GM21619 (cell line): ENCODE results near the gene ZNF776.
"Not testable (repeated sequence)": the region's sequence is repeated elsewhere in the genome, so short reads cannot be mapped to it uniquely, and the experiment has no call there.

Experiments used
- ATAC-seq: cut with Tn5 transposase; IDR thresholded peaks from one replicate; pipeline ENCODE4 v1.9.1; 2021; ENCODE audit not compliant: unreplicated experiment

The ZNF776 gene

DNA sequence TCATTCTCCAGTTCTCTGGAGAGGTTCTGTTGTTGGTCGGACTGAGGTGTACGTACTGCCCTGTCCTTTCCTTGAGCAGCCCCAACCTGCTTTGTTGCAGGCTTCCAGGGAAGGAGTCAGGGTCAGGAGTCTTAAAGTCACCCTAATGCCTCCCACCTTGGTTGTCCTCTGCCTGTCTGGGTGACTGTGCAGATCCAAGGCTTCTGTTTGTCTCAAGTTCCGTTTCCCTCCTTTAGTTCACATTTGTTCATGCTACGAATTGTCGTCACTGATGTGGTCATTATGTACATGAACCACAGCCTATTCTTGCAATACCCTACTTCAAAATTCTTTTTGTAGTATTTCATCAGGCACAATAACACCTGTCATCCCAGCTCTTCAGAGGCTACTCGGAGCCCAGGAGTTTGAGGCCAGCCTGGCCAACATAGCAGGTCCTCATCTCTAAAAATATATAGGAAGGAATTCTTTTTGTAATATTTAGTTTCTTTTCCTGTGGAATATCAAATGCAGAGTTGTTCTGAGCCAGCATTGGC is 30.2 kb downstream of the ZNF776 start:
- ATAC-seq, result no peak

DNA sequence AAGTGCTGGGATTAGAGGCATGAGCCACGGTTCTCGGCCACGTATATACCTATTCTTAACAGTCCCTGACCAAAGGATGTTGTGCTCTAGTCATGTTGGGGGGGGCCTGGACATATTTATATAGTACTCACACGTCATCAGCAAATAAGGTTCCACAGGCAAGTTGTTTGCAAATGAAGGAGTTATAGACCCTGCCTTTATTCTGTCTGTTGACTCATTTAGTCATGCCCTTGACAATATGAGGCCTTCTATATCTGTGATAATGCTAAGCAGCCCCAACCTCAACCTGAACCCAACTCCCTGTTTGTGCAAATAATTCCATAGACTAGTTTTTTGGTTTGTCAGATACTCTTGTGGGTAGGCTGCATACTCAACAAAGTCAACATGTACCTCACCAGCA is 31.7 kb downstream of the ZNF776 start:
- no peak for ATAC-seq

DNA sequence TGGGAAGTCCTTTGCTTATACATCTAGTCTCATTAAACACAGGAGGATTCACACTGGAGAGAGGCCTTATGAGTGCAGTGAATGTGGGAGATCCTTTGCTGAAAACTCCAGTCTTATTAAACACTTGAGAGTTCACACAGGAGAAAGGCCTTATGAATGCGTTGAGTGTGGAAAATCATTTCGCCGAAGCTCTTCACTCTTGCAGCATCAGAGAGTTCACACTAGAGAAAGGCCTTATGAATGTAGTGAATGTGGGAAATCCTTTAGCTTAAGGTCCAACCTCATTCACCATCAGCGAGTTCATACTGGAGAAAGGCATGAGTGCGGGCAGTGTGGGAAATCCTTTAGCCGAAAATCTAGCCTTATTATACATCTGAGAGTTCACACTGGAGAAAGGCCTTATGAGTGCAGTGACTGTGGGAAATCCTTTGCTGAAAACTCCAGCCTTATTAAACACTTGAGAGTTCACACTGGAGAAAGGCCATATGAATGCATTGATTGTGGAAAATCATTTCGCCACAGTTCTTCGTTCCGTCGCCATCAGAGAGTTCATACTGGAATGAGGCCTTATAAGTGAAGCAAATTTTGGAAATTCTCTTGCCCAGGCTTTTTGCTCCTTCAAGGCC is 32.7 kb downstream of the ZNF776 start:
- ATAC-seq, result no peak

DNA sequence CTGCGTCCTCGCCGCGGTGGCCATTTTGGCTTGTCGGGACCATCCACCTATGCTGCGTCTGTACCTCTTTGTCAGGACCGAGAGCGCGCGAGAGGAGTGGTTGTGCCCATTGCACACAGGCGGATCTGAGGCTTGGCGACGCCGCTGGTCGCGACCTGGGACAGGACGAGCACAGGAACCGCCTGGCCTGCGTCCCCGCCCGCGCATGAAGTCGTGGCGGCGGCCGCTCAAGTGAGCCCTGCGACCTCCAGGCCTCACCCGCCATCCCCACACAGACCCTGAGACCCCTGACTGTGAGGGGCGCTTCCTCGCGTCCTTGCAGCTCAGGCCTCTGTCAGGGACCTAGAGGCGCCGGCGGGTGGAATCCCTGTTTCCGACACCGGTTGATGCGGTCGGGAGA is 39.7 kb downstream of the ZNF776 start:
- ATAC-seq, result no peak

DNA sequence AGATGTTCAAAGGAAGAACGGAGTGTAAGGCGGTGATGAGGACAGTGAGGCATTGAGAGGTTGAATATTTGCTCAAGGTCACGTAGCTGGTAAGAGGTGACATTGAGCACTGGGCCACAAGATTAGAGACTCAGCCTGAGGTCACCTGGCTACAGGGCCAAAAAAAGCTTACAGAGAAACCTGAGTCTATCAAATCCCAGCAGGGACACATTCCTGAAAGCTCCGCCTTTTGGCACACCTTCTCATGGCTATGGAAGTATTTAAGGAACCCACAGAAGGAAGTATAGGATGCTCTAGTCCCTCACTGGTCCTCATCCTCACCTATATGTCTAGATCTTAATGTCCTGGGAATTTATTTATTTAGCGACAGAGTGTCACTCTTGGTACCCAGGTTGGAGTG is 40.3 kb downstream of the ZNF776 start:
- ATAC-seq, result no peak

DNA sequence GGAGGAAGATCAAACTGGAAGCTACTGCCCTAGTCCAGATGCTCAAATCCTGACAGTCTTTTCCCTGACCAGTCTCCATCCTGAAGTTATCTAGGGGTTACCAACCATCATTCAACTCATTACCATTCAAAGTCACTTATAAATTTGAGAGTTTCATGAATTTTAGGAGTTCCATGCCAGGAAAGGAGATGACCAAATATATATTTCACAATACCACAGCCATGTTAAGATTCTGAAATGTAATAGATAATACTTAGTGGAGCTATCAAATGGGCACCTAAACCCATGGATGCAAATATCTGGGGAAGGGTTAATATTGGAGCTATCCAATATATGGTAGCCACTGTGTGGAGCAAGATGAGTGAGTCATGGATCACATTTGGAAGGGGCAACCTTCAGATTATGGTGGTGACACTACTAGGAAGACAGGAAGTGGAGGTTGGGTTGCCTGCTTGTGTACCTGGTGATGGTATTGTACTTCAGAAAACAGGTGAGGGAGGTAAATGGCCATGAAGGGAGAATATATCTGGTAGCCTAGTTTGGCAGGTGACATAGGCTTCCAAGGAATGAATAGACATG is 41.6 kb downstream of the ZNF776 start:
- no peak for ATAC-seq

DNA sequence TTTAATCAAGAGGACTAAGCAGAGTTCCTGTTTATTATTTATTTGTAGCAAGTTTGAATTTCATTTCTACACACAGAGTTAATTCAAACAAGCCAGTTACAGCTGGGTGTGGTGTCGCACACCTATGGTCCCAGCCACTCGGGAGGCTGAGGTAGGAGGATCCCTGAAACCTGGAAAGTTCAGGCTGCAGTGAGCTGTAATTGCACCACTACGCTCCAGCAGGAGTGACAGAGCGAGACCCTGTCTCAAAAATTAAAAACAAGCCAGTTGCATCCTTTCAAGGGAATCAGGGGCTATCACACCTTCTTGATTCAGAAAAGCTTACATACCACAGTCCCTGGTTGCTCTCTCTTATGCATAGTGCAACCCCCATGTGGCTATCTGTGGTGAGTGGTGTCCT is 42.7 kb downstream of the ZNF776 start:
- no peak for ATAC-seq

DNA sequence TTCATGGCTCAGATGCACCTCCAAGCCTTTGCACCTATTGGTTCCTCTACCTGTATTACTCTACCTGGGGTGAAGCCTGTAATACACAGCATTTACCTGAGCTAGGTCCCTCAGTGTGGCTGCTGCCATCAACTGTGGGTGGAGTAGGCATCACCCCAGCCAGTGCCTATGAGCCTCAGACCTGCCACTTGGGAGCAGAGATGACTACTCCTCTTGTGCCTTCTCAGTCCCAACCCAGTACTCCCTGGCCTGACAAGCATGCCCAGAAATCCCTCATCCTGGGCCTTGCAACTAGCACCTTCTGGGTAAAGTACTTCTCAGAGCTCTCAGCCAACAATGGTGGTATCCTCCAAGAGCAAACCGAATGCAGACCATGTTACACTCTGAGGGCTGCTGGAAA is 50.0 kb downstream of the ZNF776 start:
- not testable (repeated sequence) for ATAC-seq

DNA sequence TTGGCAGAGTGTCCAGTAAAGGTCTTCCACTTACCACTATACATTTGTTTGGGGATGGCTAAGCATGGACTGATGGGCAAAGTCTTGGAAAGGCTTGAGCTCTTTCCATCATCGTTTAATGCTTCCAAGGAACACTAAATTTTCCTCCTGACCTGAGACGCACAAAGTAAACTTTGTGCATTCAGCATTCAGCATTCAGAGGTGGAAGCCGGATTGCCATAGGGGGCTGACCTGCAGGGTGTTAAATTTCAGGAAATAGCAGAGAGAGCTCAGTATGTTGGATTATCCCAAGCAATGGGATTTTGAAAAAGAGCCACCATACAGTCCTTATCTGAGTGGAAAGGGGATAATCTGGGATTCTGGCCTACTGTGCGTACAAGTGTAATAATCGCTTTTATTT is 54.1 kb downstream of the ZNF776 start:
- no peak for ATAC-seq

DNA sequence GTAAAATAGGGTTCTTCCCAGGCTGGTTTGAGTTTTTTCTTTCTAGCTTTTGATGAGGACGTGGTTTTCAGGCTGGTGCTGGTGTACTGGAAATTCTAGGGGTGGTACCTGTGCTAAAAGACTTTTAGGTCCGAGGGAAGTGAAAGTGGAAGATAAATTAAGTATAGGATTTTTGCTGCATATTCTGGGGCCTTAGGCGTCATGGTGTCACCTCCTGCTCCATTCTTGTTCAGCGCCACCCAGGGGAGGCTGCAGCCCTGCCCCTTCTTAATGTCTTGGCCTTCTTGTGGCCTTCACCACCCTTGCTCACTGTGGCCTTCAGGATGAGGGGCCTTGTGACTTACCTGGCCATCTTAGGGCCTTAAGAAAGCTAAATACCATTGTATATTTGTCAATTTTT is 55.7 kb downstream of the ZNF776 start:
- ATAC-seq, result no peak

DNA sequence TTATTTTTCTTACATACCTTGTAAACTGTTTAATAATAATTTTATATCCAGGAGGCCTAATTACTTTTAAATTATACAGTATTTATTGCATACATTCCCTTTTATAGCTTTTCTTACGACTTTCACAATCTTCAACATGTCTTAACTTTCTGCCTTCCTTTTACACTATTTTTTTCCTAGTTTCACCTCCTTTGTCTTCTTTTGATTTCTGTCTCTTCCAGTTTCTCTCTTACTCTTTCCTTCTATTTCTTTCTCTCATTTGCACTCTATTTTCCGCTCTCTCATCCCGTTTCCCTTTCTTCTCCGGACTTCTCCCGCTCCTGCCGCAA is 56.6 kb downstream of the ZNF776 start:
- no peak for ATAC-seq

DNA sequence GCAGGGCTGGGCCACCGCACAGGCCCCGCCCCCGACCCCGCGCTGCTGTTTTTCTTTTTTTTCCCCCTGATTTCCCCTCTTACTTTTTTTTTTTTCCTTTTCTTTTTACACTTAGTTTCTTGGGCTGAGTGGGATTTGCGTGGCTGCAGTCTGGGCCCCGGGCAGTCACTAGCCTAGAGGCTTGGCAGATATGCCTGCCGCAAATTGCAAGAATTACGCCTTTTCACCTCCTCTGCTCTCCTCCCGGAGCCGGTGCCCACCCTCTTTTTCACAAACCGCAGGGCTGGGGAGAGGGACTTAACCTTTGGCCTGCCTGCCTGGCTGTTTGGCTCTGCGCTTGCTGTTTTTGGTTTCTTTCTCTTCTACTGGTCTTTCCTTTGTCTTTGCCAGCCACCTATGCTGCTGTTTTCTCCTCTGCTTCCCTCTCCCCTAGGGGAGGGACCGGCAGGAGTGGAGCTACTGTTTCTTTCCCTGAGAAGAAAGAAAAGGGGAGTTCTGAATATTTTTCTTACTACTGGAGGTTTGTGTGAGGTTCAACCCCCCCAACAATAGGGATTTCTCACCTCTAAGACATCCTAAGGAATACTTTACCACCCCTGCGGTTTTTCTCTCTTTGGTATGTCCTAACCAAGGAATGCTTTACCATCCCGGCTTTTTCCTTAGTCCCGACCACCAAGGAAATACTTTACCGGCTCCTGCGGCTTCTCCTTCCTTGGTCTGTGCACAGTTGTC is 57.1 kb downstream of the ZNF776 start:
- no peak for ATAC-seq

DNA sequence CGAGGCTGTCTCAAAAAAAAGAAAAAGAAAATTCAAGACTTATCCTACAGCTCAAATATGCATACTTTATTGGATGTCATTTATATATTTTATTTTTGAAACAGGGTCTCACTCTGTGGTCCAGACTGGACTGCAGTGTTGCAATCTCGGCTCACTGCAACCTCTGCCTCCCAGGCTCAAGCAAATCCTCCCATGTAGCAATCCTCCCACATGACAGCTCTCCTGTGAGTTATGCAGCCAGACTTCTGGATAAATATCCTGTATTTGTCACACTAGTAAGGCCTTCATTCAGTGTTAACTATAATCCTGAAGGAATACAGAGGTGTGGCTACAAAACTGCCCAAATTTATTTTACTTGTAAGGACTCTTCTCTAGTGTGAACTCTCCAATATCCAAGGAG is 60.9 kb downstream of the ZNF776 start:
- no peak for ATAC-seq
